ENCODE data around the gene SEC22C.

SEC22C gene

GRCh38 chr3:42530073-42530472 is 51.7 kb downstream of the SEC22C start:
- no peak for TF ChIP-seq EZH2phosphoT487 (IDR thresholded peaks at IDR 0.05; ENCODE audit: low read depth)
- TF ChIP-seq, protein P1, sequence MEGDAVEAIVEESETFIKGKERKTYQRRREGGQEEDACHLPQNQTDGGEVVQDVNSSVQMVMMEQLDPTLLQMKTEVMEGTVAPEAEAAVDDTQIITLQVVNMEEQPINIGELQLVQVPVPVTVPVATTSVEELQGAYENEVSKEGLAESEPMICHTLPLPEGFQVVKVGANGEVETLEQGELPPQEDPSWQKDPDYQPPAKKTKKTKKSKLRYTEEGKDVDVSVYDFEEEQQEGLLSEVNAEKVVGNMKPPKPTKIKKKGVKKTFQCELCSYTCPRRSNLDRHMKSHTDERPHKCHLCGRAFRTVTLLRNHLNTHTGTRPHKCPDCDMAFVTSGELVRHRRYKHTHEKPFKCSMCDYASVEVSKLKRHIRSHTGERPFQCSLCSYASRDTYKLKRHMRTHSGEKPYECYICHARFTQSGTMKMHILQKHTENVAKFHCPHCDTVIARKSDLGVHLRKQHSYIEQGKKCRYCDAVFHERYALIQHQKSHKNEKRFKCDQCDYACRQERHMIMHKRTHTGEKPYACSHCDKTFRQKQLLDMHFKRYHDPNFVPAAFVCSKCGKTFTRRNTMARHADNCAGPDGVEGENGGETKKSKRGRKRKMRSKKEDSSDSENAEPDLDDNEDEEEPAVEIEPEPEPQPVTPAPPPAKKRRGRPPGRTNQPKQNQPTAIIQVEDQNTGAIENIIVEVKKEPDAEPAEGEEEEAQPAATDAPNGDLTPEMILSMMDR (IDR thresholded peaks at IDR 0.05; ENCODE audit: low read depth, low read length), result no peak

DNA sequence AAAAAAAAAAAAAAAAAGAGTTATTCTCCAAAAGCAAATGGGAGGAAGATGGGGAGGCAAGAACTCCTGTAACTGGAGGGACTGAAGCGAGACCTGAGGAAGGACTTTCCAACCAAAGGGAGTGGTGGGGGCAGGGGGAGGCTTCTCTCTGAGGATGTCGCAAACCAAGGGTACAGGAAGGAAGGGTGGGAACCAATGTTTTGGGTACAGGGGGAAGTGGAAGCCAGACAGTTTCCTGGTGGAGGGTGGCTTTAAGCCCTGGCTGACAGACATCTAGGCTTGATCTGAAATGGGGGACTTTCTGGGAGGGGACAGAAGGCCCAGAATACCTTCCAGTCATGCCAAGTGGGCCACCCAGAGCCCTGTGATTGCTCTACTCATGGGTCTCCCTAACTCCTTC is 52.3 kb downstream of the SEC22C start:
- Histone ChIP-seq H3K4me1 (ENCODE audit: low read length) (no peaks in the 10 kb centered on the region), H2AFZ (ENCODE audit: low read depth, low read length) (no peak overlapping the region), H4K20me1 (ENCODE audit: insufficient read depth, low read length) (no peaks in the 10 kb centered on the region), H3K27ac (ENCODE audit: low read length) (no peak overlapping the region), H3K9me3 (ENCODE audit: insufficient read depth, low read length) (no peaks in the 10 kb centered on the region), H3K9ac (ENCODE audit: low read length) (no peak overlapping the region), H3K4me2 (ENCODE audit: low read length) (no peak overlapping the region), H3K4me3 (ENCODE audit: low read length) (no peak overlapping the region), H3K27me3 (ENCODE audit: low read depth, low read length) (peaks cover 9% of the 10 kb centered on the region), H3K36me3 (replicated peaks; ENCODE audit: low read depth, low read length) (no peaks in the 10 kb centered on the region), H3K79me2 (ENCODE audit: low read length) (no peaks in the 10 kb centered on the region)
- TF ChIP-seq, protein P1 (IDR thresholded peaks at IDR 0.05; ENCODE audit: low read depth, low read length), result no peak
- no peak for TF ChIP-seq EZH2phosphoT487 (IDR thresholded peaks at IDR 0.05; ENCODE audit: low read depth)

More at GRCh38 chr3:42530073-42530472, 51.7 kb downstream of the SEC22C start:
- no peak overlapping the region for H3K4me2 ChIP-seq (ENCODE audit: low read length)
- H3K4me3 ChIP-seq (ENCODE audit: low read length), result no peak overlapping the region
- no peaks in the 10 kb centered on the region for H3K4me1 ChIP-seq (ENCODE audit: low read length)
- peaks cover 9% of the 10 kb centered on the region for H3K27me3 ChIP-seq (ENCODE audit: low read depth, low read length)
- H3K79me2 ChIP-seq (ENCODE audit: low read length), result no peaks in the 10 kb centered on the region
- H3K9ac ChIP-seq (ENCODE audit: low read length), result no peak overlapping the region
- H4K20me1 ChIP-seq (ENCODE audit: insufficient read depth, low read length), result no peaks in the 10 kb centered on the region
- H2AFZ ChIP-seq (ENCODE audit: low read depth, low read length), result no peak overlapping the region
- H3K9me3 ChIP-seq (ENCODE audit: insufficient read depth, low read length), result no peaks in the 10 kb centered on the region
- no peaks in the 10 kb centered on the region for H3K36me3 ChIP-seq (replicated peaks; ENCODE audit: low read depth, low read length)
- no peak overlapping the region for H3K27ac ChIP-seq (ENCODE audit: low read length)

DNA sequence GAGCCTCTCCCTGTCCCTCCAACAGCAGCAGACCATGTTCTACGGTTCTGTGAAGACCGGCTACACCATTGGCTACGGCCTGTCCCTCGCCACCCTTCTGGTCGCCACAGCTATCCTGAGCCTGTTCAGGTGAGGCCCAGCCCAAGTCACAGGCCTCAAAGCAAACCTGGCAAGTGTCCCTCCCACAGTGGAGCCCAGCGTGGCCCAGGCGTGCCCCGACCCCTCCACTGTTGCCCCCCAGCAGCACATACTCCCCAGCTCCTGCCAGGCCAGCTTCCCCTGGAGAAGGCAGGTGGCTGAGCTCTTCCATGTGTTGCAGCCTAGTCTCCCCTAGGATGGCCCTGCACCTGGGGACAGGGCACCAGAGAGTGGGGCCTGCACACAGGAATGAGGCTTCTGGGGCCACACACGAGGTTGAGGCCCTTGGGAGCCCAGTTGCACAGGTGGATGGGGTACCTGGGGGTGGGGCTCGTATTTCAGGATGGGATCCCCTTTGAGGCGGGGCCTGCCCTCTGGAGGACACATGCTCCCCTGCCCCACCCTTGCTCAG is 54.3 kb downstream of the SEC22C start:
- Histone ChIP-seq H3K4me2 (ENCODE audit: low read length) (no peak overlapping the region), H3K4me1 (ENCODE audit: low read length) (no peaks in the 10 kb centered on the region), H3K27ac (ENCODE audit: low read length) (no peak overlapping the region), H3K9me3 (ENCODE audit: insufficient read depth, low read length) (no peaks in the 10 kb centered on the region), H3K36me3 (replicated peaks; ENCODE audit: low read depth, low read length) (no peaks in the 10 kb centered on the region), H3K79me2 (ENCODE audit: low read length) (no peaks in the 10 kb centered on the region), H3K9ac (ENCODE audit: low read length) (no peak overlapping the region), H3K27me3 (ENCODE audit: low read depth, low read length) (peaks cover 9% of the 10 kb centered on the region), H2AFZ (ENCODE audit: low read depth, low read length) (no peak overlapping the region), H4K20me1 (ENCODE audit: insufficient read depth, low read length) (no peaks in the 10 kb centered on the region), H3K4me3 (ENCODE audit: low read length) (no peak overlapping the region)
- TF ChIP-seq EZH2phosphoT487 (IDR thresholded peaks at IDR 0.05; ENCODE audit: low read depth), result no peak

DNA sequence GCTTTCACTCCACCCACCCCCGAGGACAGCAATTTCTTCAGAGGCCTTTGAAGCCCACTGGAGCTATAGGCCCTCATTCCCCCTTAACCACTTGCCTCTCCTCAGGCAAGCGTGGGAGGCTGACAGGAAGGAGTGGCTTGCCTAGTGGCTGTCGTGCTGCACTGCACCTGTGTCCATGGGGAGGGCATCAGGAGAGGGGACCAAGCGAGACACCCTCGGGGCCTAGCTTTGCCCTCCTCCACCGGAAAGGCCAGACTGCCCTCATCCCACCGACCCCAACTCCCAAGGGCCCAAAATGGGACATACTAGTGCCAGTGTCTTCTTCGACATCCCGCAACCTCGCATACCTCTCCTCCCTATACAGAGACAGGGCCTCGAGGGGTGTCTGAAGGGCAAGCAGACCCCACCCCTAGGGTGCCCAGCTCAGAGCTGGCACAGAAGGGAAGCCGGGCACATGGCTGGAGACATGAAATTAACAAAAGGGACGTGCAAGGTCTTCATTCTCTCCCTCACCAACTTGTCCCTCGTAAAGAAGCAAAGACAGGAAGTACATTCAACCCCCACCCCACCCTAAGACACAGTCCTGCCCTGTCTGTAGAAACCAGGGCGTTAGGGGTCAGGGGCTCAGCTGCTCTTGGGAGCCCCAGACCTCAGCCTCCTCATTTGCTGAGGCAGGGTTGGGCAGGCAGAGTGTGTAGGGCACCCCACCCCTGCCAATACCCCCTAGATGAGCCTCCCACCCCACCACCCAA is 55.0 kb downstream of the SEC22C start:
- Histone ChIP-seq H3K27me3 (ENCODE audit: low read depth, low read length) (peaks cover 9% of the 10 kb centered on the region), H3K4me3 (ENCODE audit: low read length) (no peak overlapping the region), H3K4me2 (ENCODE audit: low read length) (no peak overlapping the region), H3K9ac (ENCODE audit: low read length) (no peak overlapping the region), H4K20me1 (ENCODE audit: insufficient read depth, low read length) (no peaks in the 10 kb centered on the region), H3K4me1 (ENCODE audit: low read length) (no peaks in the 10 kb centered on the region), H3K27ac (ENCODE audit: low read length) (no peak overlapping the region), H3K9me3 (ENCODE audit: insufficient read depth, low read length) (no peaks in the 10 kb centered on the region), H3K79me2 (ENCODE audit: low read length) (no peaks in the 10 kb centered on the region), H2AFZ (ENCODE audit: low read depth, low read length) (no peak overlapping the region), H3K36me3 (replicated peaks; ENCODE audit: low read depth, low read length) (no peaks in the 10 kb centered on the region)
- no peak for TF ChIP-seq EZH2phosphoT487 (IDR thresholded peaks at IDR 0.05; ENCODE audit: low read depth)
- TF ChIP-seq, protein P1 (IDR thresholded peaks at IDR 0.05; ENCODE audit: low read depth, low read length), result no peak
